ENCODE results near the gene RNFT2.

The RNFT2 gene

DNA sequence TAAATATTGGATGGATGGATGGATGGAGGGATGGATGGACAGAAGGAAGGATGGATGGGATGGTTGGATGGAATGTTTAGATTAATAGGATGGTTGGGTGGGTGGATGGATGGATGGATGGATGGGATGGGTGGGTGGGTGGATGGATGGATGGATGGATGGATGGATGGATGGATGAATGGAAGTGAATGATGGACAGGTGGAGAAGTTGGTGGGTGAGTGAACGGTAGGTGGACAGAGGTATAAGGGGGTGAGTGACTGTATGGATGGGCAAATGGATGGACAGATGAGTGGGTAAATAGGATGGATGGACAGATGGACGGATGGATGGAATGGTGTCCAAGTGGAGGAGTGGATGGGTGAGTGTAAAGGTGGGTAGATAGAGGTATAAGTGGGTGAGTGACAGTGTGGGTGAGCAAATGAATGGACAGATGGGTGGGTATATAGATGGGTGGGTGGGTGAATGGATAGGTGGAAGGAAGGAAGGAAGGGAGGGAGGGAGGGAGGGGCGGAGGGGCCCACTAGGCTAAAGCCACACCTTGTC is 101.2 kb downstream of the RNFT2 start:
- no peak for DNase-seq

DNA sequence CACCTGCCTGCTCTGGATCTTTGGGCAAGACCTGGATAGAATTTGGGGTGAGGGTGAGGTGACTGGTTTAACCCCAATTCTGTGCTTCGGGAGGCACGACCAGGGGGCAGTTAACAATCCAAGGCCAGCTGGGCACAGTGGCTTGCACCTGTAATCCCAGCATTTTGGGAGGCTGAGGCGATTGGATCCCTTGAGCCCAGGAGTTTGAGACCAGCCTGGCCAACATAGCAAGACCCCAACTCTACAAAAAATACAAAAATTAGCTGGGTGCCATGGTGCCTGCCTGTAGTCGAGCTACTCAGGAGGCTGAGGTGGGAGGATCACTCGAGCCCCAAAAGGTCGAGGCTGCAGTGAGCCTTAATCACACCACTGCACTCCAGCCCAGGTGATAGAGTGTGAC is 105.0 kb downstream of the RNFT2 start:
- no peak for DNase-seq

DNA sequence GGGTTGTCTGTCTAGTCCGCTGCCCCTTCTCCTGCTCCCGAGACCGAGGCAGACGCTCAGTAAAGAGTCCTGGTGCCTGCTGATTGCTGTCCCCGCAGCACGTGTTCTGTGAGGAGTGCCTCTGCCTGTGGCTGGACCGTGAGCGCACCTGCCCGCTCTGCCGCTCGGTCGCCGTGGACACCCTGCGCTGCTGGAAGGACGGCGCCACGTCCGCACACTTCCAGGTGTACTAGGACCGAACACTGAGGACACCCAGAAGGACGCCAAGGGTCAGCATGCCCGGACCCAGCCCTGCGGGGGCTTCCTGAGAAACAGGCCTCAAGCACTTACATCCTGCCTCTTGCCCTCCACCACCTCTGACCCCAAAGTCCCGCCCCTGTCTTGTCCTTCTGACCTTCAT is 111.1 kb downstream of the RNFT2 start:
- DNase-seq, result no peak

DNA sequence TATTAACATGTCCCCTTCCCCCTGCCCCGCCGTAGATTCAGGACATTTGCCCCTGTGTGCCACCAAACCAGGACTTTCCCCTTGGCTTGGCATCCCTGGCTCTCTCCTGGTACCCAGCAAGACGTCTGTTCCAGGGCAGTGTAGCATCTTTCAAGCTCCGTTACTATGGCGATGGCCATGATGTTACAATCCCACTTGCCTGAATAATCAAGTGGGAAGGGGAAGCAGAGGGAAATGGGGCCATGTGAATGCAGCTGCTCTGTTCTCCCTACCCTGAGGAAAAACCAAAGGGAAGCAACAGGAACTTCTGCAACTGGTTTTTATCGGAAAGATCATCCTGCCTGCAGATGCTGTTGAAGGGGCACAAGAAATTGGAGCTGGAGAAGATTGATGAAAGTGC is 114.2 kb downstream of the RNFT2 start:
- DNase-seq, result no peak

DNA sequence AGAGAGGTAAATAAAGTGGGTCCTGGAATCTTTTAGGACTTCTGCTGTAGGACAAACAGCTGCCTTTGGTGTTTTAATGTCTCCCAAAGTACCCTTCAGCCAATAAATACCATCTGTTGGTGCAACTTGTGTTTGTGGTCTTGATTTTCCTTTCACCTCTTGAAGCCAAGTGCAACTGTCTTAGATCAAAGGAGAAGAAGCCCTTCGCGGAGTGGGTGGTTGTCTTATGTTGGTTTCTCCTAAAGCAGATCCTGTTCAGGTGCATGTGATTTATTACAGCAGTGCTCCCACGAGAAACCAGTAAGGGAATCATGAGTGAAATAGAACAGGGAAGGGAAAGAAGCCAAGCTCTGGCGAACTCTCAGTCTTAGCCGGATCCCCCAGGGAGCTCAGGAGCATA is 115.4 kb downstream of the RNFT2 start:
- no peak for DNase-seq

DNA sequence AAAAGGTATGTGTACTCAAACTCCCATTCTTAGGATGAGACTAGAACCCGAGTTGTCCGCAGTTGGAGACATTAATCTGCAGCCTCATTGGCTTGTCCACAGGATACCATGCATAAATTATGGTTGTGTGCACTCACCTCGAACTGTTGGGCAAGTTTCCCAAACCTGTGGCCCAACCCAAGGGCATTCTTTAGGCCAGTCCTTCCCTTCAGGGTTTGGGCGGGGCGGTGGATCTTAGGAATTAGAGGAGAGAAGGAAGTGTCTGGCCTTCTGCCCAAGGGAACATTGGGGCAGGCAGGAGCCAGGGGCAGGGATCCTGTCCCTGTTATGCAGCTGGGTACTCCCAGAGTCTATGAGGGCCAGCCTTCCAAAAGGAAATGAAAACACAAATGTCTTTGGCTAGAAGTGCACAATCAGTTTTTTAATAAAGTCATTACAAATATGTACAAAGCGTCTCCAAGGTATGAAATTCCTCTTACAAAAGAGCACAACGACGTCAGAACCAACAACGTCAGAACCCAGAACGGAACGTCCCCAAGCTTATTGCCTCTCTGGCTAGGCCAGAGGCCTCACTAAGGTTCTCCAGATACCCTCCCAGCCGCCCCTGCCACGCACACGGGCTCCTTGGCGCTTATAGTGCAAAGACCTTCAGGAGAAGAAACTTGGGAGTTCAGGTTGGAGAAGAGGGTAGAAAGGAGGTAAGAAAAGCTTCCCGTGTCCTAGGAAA is 117.8 kb downstream of the RNFT2 start:
- DNase-seq, result no peak

DNA sequence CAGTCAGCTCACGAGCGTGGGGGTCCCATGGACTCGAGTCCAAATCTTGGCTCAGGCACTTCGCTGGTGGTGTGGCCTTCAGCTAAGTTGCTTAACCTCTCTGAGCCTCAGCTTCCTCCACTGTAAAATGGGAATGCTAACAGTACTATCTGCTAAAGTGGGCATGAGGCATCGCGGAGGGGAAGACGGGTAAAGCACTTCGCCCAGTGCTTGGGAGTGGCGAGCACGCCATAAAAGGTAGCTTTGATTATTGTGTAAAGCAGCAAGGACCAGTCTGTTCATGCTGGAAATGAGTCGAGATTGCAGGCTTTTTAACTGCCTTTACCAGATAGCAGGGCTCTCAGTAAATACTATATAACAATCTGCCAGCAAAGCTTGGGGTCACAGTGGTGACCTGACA is 118.6 kb downstream of the RNFT2 start:
- no peak for DNase-seq

DNA sequence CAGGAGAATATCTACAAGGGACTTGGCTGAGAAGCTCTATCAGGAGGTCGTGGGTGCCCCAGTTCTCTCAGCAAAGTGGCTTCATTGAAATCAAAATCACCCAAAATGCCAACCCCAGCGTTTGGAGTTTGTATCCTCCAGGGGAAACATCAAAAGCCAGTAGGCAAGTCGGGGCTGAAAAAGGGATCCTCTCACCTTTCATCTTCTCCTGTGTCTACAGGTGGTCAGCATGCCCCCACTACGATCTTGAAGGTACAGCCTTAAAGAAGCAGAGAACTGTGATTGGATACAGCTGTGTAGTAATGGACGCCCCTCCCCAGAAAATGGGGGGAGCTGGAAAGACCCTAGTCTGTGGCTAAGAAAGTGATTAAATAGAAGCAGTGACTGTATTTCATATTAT is 121.0 kb downstream of the RNFT2 start:
- DNase-seq, result no peak

DNA sequence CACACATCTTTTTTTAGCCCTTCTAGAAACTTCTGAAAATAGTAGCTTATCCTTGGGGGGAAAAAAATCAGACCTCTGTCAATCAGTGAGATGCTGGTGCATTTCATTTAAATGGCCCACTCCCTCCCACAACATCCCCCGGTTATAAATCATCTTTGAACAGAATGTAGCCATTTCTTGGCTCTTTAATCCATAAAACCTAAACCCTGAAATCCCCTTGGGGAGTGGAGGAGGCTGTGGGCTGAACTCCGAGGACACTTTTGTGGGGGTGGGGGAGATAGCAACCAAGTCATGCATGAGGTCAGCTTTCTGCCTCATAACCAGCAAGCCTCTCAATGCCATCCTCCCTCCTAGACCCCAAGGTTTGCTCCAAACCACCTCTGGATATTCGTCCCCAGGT is 122.1 kb downstream of the RNFT2 start:
- no peak for DNase-seq

DNA sequence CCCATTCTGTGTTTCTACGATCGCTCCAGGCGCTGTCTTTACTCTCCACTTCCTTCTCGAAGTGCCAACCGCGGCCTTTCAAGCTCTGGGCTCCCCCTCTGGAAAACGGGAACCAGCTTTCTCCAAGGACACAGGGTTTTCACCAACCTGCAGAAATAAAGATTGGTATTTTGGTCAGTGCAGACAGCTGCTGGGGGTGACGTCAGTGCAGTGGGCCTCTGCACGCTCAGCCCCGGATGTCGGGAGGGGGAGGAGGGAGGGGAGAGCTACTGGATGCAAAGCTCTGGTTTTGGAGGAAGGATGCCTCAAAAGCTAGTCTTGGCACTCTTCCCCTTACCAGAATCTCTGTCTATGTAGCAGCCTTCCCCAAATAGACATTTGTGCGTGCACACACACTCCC is 123.2 kb downstream of the RNFT2 start:
- DNase-seq, result peak; percentile 39

DNA sequence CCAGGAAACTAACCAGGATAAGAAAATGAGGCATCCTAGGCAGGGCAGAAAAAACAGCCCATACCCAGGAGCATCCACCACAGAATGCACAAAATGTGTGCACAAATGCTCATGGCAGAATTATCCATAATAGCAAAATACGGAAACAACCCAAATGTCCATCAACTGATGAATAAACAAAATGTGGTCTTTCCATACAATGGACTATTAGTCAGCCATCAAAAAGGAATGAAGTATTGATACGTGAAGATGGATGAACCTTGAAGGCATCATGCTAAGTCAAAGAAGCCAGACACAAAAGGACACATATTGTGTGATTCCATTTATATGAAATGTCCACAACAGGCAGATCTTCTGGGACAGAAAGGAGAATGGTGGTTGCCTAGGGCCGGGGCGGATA is 124.1 kb downstream of the RNFT2 start:
- no peak for DNase-seq

DNA sequence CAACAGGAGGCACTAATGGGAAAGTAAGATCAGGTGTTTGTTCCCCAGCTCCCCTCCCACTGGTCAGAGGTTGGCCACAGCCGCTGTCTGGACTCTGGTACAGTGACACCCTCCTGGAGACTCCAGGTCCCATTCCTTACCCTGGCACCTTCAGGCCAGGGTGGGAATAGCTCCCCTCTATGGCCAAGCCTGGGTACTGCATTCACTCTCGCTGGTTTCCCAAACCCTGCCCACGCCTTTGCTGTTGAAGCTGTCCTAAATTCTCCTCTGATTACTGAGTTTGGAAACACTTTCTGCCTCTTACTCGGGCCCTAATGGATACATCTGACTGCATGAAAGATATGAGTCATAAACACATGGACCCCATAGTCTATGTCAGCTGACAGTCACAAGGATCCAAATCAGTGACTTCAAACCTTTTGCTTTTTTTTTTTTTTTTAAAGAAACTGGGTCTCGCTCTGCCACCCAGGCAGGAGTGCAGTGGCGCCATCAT is 125.2 kb downstream of the RNFT2 start:
- no peak for DNase-seq

DNA sequence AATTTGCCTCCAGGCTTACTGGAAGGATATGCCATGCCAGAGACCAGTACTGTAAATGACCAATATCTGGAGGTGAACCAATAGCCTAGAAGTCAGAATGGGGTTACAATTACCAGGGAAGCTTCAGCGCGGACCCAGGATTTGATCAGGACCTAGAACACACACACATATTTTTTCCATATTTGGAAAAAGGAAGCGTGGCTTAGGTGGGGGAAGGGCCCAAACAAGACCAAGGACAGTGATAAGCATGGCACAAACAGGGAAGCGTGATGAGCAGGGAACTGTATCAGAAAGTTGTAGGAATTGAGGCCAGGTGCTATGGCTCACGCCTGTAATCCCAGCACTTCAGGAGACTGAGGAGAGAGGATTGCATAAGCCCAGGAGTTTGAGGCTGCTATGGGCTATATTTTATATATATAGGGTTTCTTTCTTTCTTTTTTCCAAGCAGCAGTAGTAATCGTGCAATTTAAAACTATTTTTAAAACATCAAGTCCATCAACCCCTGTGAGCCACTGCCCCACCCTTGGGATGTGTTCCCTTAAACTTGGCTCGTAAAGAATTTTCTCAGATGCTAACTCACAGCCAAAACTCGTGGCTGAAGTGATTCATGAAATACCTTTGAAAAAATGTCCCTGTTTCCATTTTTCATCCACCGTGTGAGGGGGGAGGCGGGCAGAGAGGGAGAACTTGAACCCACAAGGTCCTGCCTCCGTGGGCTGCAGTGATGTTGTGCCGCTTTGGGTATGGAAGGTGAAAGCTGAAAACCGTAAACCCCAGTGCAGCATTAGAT is 126.5 kb downstream of the RNFT2 start:
- no peak for DNase-seq

DNA sequence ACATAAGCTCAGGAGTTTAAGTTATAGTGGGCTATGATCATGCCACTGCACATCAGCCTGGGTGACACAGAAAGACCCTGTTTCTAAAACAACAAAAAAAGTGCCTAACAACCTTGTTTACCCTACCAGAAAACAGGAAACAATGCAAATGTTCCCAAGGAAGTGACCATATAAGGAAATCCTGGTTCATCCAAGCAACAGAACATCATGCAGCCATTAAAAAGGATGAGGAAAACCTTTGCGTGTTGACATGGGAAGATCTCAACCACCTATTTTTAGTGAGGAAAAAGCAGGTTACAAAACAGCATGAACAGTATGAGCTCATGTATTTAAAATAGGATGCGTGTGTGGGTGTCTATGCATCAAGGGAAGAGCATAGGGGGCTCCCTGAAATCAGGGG is 129.4 kb downstream of the RNFT2 start:
- DNase-seq, result no peak

DNA sequence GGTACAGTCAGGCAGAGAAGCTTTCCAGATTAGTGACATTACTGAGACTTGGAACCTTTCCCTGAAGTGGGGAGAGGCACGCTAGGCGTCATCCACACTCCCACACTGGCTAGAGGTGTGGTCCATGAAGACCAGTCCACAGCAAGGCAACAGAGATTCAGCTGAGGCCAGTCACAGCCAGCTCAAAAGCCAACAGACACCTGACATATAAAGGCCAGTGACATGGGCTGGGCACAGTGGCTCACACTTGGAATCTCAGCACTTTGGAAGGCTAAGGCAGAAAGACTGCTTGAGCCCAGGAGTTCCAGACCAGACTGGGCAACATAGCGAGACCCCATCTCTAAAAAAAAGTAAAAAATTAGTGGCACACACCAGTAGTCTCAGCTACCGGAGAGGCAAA is 132.2 kb downstream of the RNFT2 start:
- no peak for DNase-seq

DNA sequence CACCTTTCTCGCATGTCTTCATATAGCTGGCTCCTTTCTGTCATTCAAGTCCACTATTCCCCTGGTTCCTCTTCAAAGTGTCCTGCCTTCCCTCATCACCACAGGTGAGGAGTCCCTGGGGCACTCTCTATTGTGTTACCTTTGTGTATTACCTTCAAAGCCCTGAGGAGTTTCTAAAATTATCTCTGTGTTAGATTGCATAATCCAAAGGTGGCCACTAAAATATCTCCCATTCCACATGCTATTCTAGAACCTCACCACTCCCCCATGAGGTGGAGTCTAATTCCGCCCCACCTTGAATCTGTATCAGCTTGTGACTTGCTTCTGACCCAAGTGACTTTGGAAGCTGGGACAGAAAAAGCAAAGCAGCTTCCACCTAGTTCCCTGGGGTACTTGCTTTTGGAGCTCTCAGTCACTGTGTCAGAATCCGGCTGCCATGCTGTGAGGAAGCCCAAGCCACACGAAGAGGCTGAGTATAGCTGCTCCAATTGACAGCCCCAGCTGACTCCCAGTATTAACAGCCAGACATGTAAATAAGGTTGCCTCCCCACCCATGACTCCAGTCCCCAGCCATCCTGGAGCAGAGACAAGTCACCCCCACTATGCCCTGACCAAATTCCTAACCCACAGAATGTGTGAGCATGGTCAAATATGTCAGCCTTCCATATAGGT is 136.3 kb downstream of the RNFT2 start:
- DNase-seq, result no peak

DNA sequence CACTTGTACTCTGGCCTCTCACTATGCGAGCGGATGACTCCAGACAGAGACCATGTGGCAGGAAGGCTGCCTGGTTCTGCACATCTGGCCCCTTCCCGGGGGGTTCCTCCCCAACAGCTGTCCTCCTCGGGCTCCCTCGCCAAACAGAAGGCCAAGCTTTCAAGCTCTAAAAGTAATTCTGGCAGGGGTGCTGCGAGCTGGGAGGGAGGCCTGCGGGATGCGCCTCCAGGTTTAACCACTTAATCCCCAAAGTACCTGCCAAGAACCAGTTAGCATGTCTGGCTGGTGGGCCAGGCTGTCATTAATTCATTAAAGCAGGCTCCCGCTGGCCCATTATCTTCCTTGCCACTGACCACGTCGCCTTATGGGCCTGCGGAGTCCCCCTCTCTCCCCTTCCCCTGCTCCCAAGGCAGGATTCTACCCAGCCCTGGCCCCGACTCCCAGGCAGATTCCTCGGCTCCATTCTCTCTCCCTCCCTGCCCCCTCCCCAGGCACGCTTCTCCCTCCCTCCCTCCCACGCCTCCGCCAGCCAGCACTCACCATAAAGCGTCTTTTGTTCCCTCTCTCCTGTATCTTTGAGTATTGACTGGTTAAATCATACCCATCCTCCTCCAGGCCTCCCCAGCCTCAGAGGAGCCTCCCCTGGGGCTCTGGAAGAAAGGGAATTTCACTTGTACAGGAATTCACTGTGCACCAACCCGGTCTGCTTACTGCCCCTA is 138.2 kb downstream of the RNFT2 start:
- DNase-seq, result no peak

DNA sequence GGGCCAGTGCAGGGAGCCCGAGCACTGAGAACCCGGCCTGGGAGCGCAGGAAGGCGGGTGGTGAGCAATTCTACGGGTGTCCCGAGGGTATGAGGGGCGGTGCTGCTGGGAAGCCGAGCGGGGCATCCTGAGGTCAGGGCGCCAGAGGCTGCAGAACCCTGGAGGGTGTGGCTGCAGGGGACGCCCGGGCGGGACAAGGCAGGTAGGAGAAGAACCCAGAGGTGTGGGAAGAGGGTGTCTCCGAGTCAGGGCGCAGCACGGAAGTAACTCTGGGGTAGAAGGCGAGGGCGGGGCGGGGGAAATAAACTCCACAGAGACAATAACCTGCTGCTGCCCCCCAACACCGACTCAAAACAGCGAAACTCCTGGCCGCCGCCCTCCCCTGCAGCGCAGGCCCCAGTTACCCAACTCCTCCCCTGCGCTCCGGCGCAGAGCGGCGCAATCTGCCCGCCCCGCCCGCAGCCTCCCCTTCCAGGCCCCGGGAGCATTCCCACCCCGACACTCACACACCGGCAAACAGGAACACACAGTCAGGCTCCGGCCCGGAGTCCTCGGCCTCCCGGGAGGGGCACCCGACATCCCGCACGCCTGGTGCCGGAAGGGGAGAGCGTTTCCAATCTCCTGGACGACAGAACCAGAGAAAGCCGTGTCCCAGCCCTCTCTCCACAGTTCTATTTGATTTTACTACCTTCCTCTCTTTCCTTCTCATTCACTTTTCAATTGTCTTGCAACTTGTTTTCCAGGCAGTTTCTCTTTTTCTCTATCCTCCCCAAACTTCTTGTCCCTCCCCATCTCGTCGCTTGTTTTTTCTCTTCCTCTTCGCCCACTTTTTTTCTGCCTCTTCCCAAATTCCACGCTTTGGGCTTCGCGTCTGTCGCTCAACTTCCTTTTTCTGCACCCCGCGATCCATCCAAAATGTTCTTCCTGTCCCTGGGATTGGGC is 140.7 kb downstream of the RNFT2 start:
- no peak for DNase-seq

DNA sequence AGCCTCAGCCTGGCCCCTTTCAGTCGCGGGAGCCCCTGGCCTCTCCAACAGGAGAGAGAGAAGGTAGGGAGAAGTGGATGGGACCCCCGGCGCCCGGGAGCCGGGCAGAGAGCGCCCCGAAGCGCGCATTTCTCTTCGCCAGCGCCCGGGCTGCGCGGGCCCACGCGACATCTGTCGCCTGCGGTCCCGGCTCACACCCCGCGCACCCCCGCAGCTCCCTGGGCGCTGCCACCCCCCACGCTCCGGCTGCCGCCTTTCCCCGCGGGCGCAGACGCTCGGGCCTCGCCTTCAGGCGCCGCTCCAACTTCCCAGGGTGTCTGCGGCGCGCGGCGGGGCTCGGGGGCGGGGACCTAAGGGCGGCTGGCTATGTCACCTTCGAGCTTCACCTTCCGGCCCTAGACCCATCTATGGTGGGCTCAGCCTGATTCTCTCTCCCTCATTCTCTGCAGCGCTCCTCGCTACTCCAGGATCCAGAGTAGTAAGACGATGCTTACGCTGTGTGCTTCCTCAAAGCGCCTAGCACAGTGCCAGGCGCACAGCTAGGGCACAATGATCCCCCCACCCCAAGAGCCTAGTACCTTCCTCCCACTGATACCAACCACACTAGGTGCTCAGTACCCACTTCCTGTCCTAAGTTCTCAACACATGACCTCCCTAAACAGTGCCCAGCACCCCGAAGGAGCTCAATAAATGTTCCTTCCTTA is 141.5 kb downstream of the RNFT2 start:
- DNase-seq, result no peak

DNA sequence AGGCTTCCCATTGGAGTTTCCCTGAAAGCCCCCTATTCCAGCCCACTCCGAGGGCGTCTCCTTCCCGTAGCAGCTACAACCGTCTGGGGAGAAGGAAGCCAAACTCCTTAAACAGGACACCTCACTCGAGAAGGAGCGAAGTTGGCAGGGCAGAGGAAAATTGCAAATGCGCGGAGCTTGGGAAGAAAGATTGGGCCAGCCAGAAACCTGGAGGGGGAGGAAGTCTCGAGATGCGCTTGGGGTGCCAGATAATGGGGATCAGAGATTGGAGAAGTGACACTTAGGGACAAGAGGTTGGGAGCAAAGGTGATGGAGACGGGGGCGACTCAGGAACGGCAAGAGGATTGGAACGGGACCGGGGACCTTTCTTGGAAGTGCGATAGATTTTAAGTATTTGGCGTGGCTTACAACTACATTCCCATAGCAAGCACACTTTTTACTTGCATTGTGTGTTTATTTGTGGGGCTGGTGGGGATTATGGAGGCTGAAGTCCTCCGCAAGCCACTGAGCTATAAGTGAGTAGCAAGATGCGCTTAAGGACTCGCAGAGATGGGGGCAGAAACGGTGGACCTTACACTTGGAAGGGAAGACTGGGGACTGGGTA is 142.2 kb downstream of the RNFT2 start:
- no peak for DNase-seq

Measured in CD4-positive, alpha-beta T cell treated with Interferon gamma for 1 hour (primary cell).